HUDEP-2 (cell line): ENCODE results near the gene KLHL11.
A peak's percentile ranks its signal among the peaks of the same experiment; 100 is the strongest.

Source experiments
- DNase-seq, 76 experiments: peaks; one replicate each; lab custom pipeline; 2025; ENCODE audit not compliant: unreplicated experiment in 76 of 76; lab: John Stamatoyannopoulos, UW

The KLHL11 gene

GRCh38 chr17:41811549-41812380 lies 53.5 kb downstream of the KLHL11 start, which contains the start of gene P3H4:
P3H4 (minus strand) TSS chr17:41811949; CDS start chr17:41811915, 34 bp downstream.
- peak in 65 of 76 experiments; percentile 9 to 82 (median 55) for DNase-seq

- no peak for DNase-seq
Observed at GRCh38 chr17:41810659-41811548, 54.3 kb downstream of the KLHL11 start.

GRCh38 chr17:41806685-41807445 lies 58.4 kb downstream of the KLHL11 start:
- DNase-seq = no peak
